HEK293 (cell line): ENCODE results near the gene APOH.

Experiments
- CTCF ChIA-PET: fragments of 350-600 bp; formaldehyde crosslinking; extraction: SDS; loops from one replicate; lab custom pipeline; 2021; ENCODE audit warnings: antibody characterized with exemption; lab: Yijun Ruan, JAX
- POLR2A ChIA-PET: fragments of 300-600 bp; formaldehyde crosslinking; extraction: SDS; loops from one replicate; lab custom pipeline; 2020; ENCODE audit warnings: antibody characterized with exemption, inconsistent platforms; lab: Yijun Ruan, JAX
- H3K27ac ChIP-seq: fragments of 200-500 bp; sonication (Bioruptor generic); 2 replicates; pipeline ENCODE4 v1.5.1; 2014; ENCODE audit warnings: low read depth, low read length, control low read depth, inconsistent platforms; ENCODE audit errors: extremely low read depth
- H3K36me3 ChIP-seq, 2 experiments: fragments of 200-500 bp in 1 of 2; sonication (Bioruptor generic) in 1 of 2; 1 replicate in 1 of 2; 2 replicates in 1 of 2; pipeline ENCODE4 v1.5.1; 2014 to 2017; ENCODE audit warnings: inconsistent platforms in 2 of 2, low read length in 2 of 2; ENCODE audit not compliant: control insufficient read depth in 2 of 2, insufficient read depth in 1 of 2
- H3K4me1 ChIP-seq: fragments of 200-500 bp; sonication (Bioruptor generic); 2 replicates; pipeline ENCODE4 v1.5.1; 2014; ENCODE audit warnings: mild to moderate bottlenecking, low read length, inconsistent platforms; ENCODE audit not compliant: control insufficient read depth, insufficient read depth
- H3K4me3 ChIP-seq: 2 replicates; pipeline ENCODE4 v1.5.1; 2011; ENCODE audit warnings: low read depth, mild to moderate bottlenecking, control low read depth, low read length, moderate library complexity
- H3K9me3 ChIP-seq: fragments of 200-500 bp; sonication (Bioruptor generic); 2 replicates; pipeline ENCODE4 v1.5.1; 2014; ENCODE audit warnings: low read depth, low read length, inconsistent platforms; ENCODE audit not compliant: control insufficient read depth, insufficient read depth
- CTCF ChIP-seq: fragments of 450-650 bp; formaldehyde crosslinking; IDR thresholded peaks from 2 replicates; pipeline ENCODE4 v1.5.1; 2016; ENCODE audit warnings: missing biosample characterization, missing genetic modification characterization
- GLI4 ChIP-seq: fragments of 450-650 bp; formaldehyde crosslinking; IDR thresholded peaks from 2 replicates; pipeline ENCODE4 v1.5.1; 2016; ENCODE audit warnings: missing biosample characterization, missing genetic modification characterization
- KLF9 ChIP-seq: fragments of 450-650 bp; formaldehyde crosslinking; IDR thresholded peaks from 2 replicates; pipeline ENCODE4 v1.5.1; 2016; ENCODE audit warnings: missing biosample characterization, missing genetic modification characterization, low read depth
- PRDM10 ChIP-seq: fragments of 450-650 bp; formaldehyde crosslinking; IDR thresholded peaks from 2 replicates; pipeline ENCODE4 v1.5.1; 2016; ENCODE audit warnings: missing biosample characterization, missing genetic modification characterization
- REPIN1 ChIP-seq: fragments of 450-650 bp; formaldehyde crosslinking; IDR thresholded peaks from 2 replicates; pipeline ENCODE4 v1.5.1; 2017; ENCODE audit warnings: missing biosample characterization, missing genetic modification characterization, low read depth
- ZBTB8A ChIP-seq: fragments of 450-650 bp; formaldehyde crosslinking; IDR thresholded peaks from 2 replicates; pipeline ENCODE4 v1.5.1; 2016; ENCODE audit warnings: missing biosample characterization, missing genetic modification characterization
- ZNF10 ChIP-seq: fragments of 450-650 bp; formaldehyde crosslinking; IDR thresholded peaks from 2 replicates; pipeline ENCODE4 v1.5.1; 2017; ENCODE audit warnings: missing biosample characterization, missing genetic modification characterization
- ZNF146 ChIP-seq: fragments of 450-650 bp; formaldehyde crosslinking; IDR thresholded peaks from 2 replicates; pipeline ENCODE4 v1.5.1; 2016; ENCODE audit warnings: missing biosample characterization, missing genetic modification characterization
- ZNF16 ChIP-seq: fragments of 450-650 bp; formaldehyde crosslinking; IDR thresholded peaks from 2 replicates; pipeline ENCODE4 v1.5.1; 2016; ENCODE audit warnings: low read depth, missing biosample characterization, missing genetic modification characterization
- ZNF521 ChIP-seq: fragments of 450-650 bp; formaldehyde crosslinking; IDR thresholded peaks from 2 replicates; pipeline ENCODE4 v1.5.1; 2017; ENCODE audit warnings: missing biosample characterization, mild to moderate bottlenecking, missing genetic modification characterization
- ZNF558 ChIP-seq: fragments of 450-650 bp; formaldehyde crosslinking; IDR thresholded peaks from 2 replicates; pipeline ENCODE4 v1.5.1; 2016; ENCODE audit warnings: missing biosample characterization, missing genetic modification characterization
- ZNF580 ChIP-seq: fragments of 450-650 bp; formaldehyde crosslinking; IDR thresholded peaks from 2 replicates; pipeline ENCODE4 v1.5.1; 2016; ENCODE audit warnings: missing biosample characterization, missing genetic modification characterization
- ZNF707 ChIP-seq: fragments of 450-650 bp; formaldehyde crosslinking; IDR thresholded peaks from 2 replicates; pipeline ENCODE4 v1.5.1; 2016; ENCODE audit warnings: missing biosample characterization, missing genetic modification characterization
- ZNF768 ChIP-seq: fragments of 450-650 bp; formaldehyde crosslinking; IDR thresholded peaks from 2 replicates; pipeline ENCODE4 v1.5.1; 2018; ENCODE audit warnings: missing biosample characterization, mild to moderate bottlenecking, missing genetic modification characterization
- ZNF776 ChIP-seq: fragments of 450-650 bp; formaldehyde crosslinking; IDR thresholded peaks from 2 replicates; pipeline ENCODE4 v1.5.0; 2017; ENCODE audit warnings: missing biosample characterization, missing genetic modification characterization, borderline replicate concordance
- ZNF830 ChIP-seq: fragments of 450-650 bp; IDR thresholded peaks from 2 replicates; pipeline ENCODE4 v1.5.0; 2018; ENCODE audit warnings: missing biosample characterization, missing genetic modification characterization, low read depth, mild to moderate bottlenecking, moderate library complexity
- ZSCAN16 ChIP-seq: fragments of 450-650 bp; formaldehyde crosslinking; IDR thresholded peaks from 2 replicates; pipeline ENCODE4 v1.5.1; 2016; ENCODE audit warnings: missing biosample characterization, missing genetic modification characterization
- ZSCAN23 ChIP-seq: fragments of 450-650 bp; formaldehyde crosslinking; IDR thresholded peaks from 2 replicates; pipeline ENCODE4 v1.5.1; 2016; ENCODE audit warnings: missing biosample characterization, missing genetic modification characterization

Gene APOH

GRCh38 chr17:66272811-66273585 is 43.8 kb upstream of the APOH start (continued):
- TF ChIP-seq PRDM10 (tag by site-specific recombination) (peak; percentile 73; the same call in 1 of the 2 replicates), GLI4 (tag by site-specific recombination) (no peak), ZNF768 (tag by site-specific recombination) (no peak), ZNF707 (tag by site-specific recombination) (no peak), REPIN1 (tag by site-specific recombination) (no peak)

- ChIA-PET CTCF (interaction anchor here (0.7 kb wide), 1 partner anchor 17 kb away, joined by 3 read pairs; no protein-coding TSS in a partner anchor), POLR2A (interaction anchor here (0.6 kb wide), 1 partner anchor 170 kb away, joined by 3 read pairs; no protein-coding TSS in a partner anchor)
- Histone ChIP-seq H3K4me1 (peaks cover 7% of the 10 kb centered on the region), H3K9me3 (no peaks in the 10 kb centered on the region; the same call in 1 of the 2 replicates), H3K27ac (no peak overlapping the region), H3K4me3 (no peak overlapping the region), H3K36me3 (no peaks in the 10 kb centered on the region)
- TF ChIP-seq ZNF146 (tag by site-specific recombination) (peak; percentile 88), ZNF580 (tag by site-specific recombination) (0 out of 2 replicates have a peak, but pooled peaks have one; percentile 39), ZNF10 (tag by site-specific recombination) (peak; percentile 52; the same call in 1 of the 2 replicates), ZNF558 (tag by site-specific recombination) (no peak), KLF9 (no peak), ZNF776 (no peak), ZNF16 (no peak), ZNF830 (tag by site-specific recombination) (no peak), ZSCAN23 (no peak), ZBTB8A (tag by site-specific recombination) (no peak), CTCF (tag by site-specific recombination) (no peak), ZNF521 (tag by site-specific recombination) (no peak)
Observed at GRCh38 chr17:66271512-66271911, 42.3 kb upstream of the APOH start.

- peaks cover 4% of the 10 kb centered on the region for H3K4me1 ChIP-seq
- H3K36me3 ChIP-seq: no peaks in the 10 kb centered on the region
- H3K27ac ChIP-seq: no peak overlapping the region
- POLR2A ChIA-PET: no interaction called here
- H3K9me3 ChIP-seq: no peaks in the 10 kb centered on the region; the same call in 1 of the 2 replicates
- CTCF ChIA-PET: no interaction called here
- no peak overlapping the region for H3K4me3 ChIP-seq
- TF ChIP-seq ZNF16: no peak
- TF ChIP-seq ZSCAN16 (tag by site-specific recombination): 0 out of 2 replicates have a peak, but pooled peaks have one; percentile 21
Observed at GRCh38 chr17:66270106-66270505, 40.9 kb upstream of the APOH start.
